OCI-LY1 (cell line): ENCODE measurements around the gene MEG3.

ENCODE experiments used
- H2AFZ ChIP-seq: fragments of 200-600 bp; sonication (generic), shearing (Covaris generic); 2 replicates; pipeline ENCODE4 v1.6.0; 2014; ENCODE audit warnings: antibody characterized with exemption, mild to moderate bottlenecking, low read length
- H3F3A ChIP-seq: fragments of 200-600 bp; sonication (generic), shearing (Covaris generic); 2 replicates; pipeline ENCODE4 v1.6.0; 2014; ENCODE audit warnings: mild to moderate bottlenecking, antibody characterized with exemption, low read length, moderate library complexity; ENCODE audit not compliant: insufficient read depth
- H3K27ac ChIP-seq: fragments of 200-600 bp; sonication (generic); 2 replicates; pipeline ENCODE4 v1.5.1; 2014; ENCODE audit warnings: low read length, mixed run types, mild to moderate bottlenecking, low read depth; ENCODE audit not compliant: poor library complexity, severe bottlenecking
- H3K27me3 ChIP-seq: fragments of 200-600 bp; sonication (generic); 2 replicates; pipeline ENCODE4 v1.6.0; 2014; ENCODE audit warnings: antibody characterized with exemption, mild to moderate bottlenecking, low read length, moderate library complexity; ENCODE audit not compliant: insufficient read depth
- H3K36me3 ChIP-seq: fragments of 200-600 bp; sonication (generic); 2 replicates; pipeline ENCODE4 v1.6.1; 2014; ENCODE audit warnings: mild to moderate bottlenecking, antibody characterized with exemption, low read length, moderate library complexity, mixed read lengths; ENCODE audit not compliant: insufficient read depth
- H3K4me1 ChIP-seq: fragments of 200-600 bp; sonication (generic); 2 replicates; pipeline ENCODE4 v1.5.1; 2014; ENCODE audit warnings: mild to moderate bottlenecking, low read length, moderate library complexity; ENCODE audit not compliant: insufficient read depth, severe bottlenecking
- H3K4me2 ChIP-seq: fragments of 200-600 bp; sonication (generic), shearing (Covaris generic); 2 replicates; pipeline ENCODE4 v1.6.1; 2014; ENCODE audit warnings: low read length
- H3K4me3 ChIP-seq: fragments of 200-600 bp; sonication (generic); 2 replicates; pipeline ENCODE4 v1.5.1; 2014; ENCODE audit warnings: low read length, low read depth, mild to moderate bottlenecking, mixed read lengths; ENCODE audit not compliant: poor library complexity, severe bottlenecking
- H3K79me2 ChIP-seq: fragments of 200-600 bp; shearing (Covaris generic); 2 replicates; pipeline ENCODE4 v1.6.1; 2016; ENCODE audit warnings: mixed run types, low read length, mixed read lengths; ENCODE audit not compliant: insufficient read depth
- H3K9ac ChIP-seq: fragments of 200-600 bp; sonication (generic), shearing (Covaris generic); 2 replicates; pipeline ENCODE4 v1.6.1; 2014; ENCODE audit warnings: mild to moderate bottlenecking, low read length, mixed read lengths
- H3K9me2 ChIP-seq: fragments of 200-600 bp; sonication (generic), shearing (Covaris generic); 2 replicates; pipeline ENCODE4 v1.6.1; 2014; ENCODE audit warnings: low read depth, mild to moderate bottlenecking, low read length, mixed read lengths
- H3K9me3 ChIP-seq: fragments of 200-600 bp; shearing (Covaris generic); 2 replicates; pipeline ENCODE4 v1.6.1; 2014; ENCODE audit warnings: low read length, mixed read lengths
- H4K20me1 ChIP-seq: fragments of 200-600 bp; sonication (generic), shearing (Covaris generic); 2 replicates; pipeline ENCODE4 v1.6.0; 2016; ENCODE audit warnings: mild to moderate bottlenecking, low read length; ENCODE audit not compliant: insufficient read depth
- CTCF ChIP-seq: fragments of 200-600 bp; sonication (generic), shearing (Covaris generic); IDR thresholded peaks from 2 replicates; pipeline ENCODE4 v1.5.1; 2017; ENCODE audit warnings: mild to moderate bottlenecking, antibody characterized with exemption, low read length, moderate library complexity, mixed read lengths
- EZH2 ChIP-seq: fragments of 200-600 bp; sonication (generic), shearing (Covaris generic); IDR thresholded peaks from 2 replicates; pipeline ENCODE4 v1.8.0; 2017; ENCODE audit warnings: borderline replicate concordance, mixed run types, mild to moderate bottlenecking, antibody characterized with exemption, low read length, moderate library complexity, mixed read lengths

MEG3 gene

DNA sequence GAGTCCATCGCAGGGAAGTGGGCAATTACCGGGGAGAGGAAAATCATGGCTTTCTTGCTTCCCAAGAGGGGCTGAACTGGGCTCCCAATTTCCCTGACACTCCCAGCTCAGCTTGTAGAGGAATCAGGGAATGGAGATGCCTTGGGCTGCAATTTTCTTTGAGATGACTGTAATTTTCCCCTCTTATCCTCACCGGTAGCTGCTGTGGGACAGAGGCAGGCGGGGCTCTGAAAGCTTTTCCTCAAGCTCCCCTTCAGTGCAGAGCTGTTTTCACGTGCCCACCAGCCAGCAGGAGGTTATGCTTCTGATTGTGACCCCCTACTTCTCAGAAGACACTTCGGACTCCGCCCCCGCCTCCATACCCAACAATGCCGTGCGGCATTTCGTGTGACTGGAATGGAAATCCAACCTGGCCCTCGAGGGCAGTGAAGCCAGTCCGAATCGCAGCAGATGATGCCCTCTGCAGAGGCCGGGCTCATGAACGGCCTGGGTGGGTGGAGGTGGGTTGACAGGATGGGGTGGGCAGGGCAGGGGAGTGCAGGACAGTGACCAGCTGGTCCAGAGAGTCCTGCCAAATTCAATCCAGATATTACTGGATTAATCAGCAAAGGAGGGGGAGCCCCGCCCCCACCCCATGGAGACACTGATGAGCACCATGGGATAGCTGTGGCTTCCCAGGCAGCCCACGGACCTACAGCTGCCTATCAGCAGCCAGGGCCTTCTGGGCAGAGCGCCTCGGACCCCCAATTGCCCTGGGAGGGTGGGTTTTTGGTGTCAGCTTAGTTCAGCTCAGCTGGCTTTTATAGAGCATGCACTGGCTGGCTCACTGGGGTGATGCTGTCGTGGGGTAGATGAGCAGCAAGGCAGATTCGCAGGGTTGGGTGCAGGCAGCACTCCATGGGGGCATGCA, 40.0 kb downstream of the MEG3 start:
- no peaks in the 10 kb centered on the region for H3K36me3 ChIP-seq
- H3K27me3 ChIP-seq, result no peaks in the 10 kb centered on the region
- no peak overlapping the region for H2AFZ ChIP-seq
- no peaks in the 10 kb centered on the region for H3F3A ChIP-seq
- no peaks in the 10 kb centered on the region for H3K79me2 ChIP-seq
- TF ChIP-seq EZH2, result no peak
- no peak for TF ChIP-seq CTCF
- H3K4me2 ChIP-seq, result no peak overlapping the region
- H3K9me2 ChIP-seq, result no peaks in the 10 kb centered on the region
- no peaks in the 10 kb centered on the region for H3K9me3 ChIP-seq
- H3K9ac ChIP-seq, result no peak overlapping the region
- no peak overlapping the region for H3K4me3 ChIP-seq
- no peaks in the 10 kb centered on the region for H3K4me1 ChIP-seq
- H4K20me1 ChIP-seq, result no peaks in the 10 kb centered on the region
- no peak overlapping the region for H3K27ac ChIP-seq

- no peaks in the 10 kb centered on the region for H3K36me3 ChIP-seq
- no peaks in the 10 kb centered on the region for H3K9me3 ChIP-seq
- H3K4me3 ChIP-seq, result no peak overlapping the region
- no peaks in the 10 kb centered on the region for H3K4me1 ChIP-seq
- no peak for TF ChIP-seq CTCF
- H3F3A ChIP-seq, result no peaks in the 10 kb centered on the region
- H3K27me3 ChIP-seq, result no peaks in the 10 kb centered on the region
- H3K4me2 ChIP-seq, result no peak overlapping the region
- H2AFZ ChIP-seq, result no peak overlapping the region
- no peaks in the 10 kb centered on the region for H3K9me2 ChIP-seq
- no peaks in the 10 kb centered on the region for H4K20me1 ChIP-seq
- H3K9ac ChIP-seq, result no peak overlapping the region
- no peak overlapping the region for H3K27ac ChIP-seq
- no peaks in the 10 kb centered on the region for H3K79me2 ChIP-seq
Measured at GRCh38 chr14:100866666-100867630, 41.0 kb downstream of the MEG3 start.

- Histone ChIP-seq H2AFZ (no peak overlapping the region), H3K9ac (no peak overlapping the region), H3K4me2 (no peak overlapping the region), H3F3A (no peaks in the 10 kb centered on the region), H3K79me2 (no peaks in the 10 kb centered on the region), H3K9me3 (no peaks in the 10 kb centered on the region), H4K20me1 (no peaks in the 10 kb centered on the region), H3K27me3 (no peaks in the 10 kb centered on the region), H3K4me1 (no peaks in the 10 kb centered on the region), H3K4me3 (no peak overlapping the region), H3K9me2 (no peaks in the 10 kb centered on the region), H3K36me3 (no peaks in the 10 kb centered on the region), H3K27ac (no peak overlapping the region)
- no peak for TF ChIP-seq CTCF
- no peak for TF ChIP-seq EZH2
Measured at GRCh38 chr14:100867631-100868315, 41.9 kb downstream of the MEG3 start.
